Measurements from ENCODE around the gene SRP68. TPM values are rescaled to one million over a fixed set of nuclear protein-coding genes. Genes with fewer than 3 reads are reported as not detected.

SRP68 gene
- total RNA-seq, 2 experiments from 2014 or later: 140 to 141 TPM

DNA sequence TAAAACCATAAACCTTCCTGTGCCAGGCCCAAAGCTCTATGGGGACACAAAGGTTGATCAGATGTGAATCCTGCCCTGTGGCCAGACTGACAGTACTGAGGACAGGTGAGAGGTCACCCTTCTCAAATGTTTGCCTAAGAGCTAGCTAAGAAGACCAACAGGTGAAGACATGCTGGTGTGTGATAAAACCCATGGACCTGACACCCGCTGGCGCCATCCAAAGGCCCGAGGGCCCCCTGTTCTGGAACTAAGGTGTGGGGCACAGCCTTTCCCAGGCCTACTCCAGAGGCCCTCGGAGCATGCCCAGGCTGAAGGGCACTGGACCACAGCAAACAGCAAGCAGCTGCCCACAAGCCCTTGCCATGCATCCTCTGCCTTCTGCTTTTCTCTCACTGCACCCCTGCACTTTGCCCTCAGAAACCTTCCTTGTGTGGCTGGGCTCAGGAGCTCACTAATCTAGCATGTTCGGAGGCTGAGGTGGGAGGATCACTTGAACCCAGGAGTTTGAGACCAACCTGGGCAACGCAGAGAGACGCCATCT, 76.9 kb downstream of the SRP68 start:
- H3K4me1 Mint-ChIP-seq: peaks cover 15% of the 10 kb centered on the region
- H3K27ac Mint-ChIP-seq: no peak overlapping the region
- DNase-seq: no peak
- peaks cover 3% of the 10 kb centered on the region for H3K36me3 Mint-ChIP-seq
- H3K4me3 Mint-ChIP-seq: no peak overlapping the region
- no peaks in the 10 kb centered on the region for H3K9me3 Mint-ChIP-seq
- H3K27me3 Mint-ChIP-seq: no peaks in the 10 kb centered on the region

DNA sequence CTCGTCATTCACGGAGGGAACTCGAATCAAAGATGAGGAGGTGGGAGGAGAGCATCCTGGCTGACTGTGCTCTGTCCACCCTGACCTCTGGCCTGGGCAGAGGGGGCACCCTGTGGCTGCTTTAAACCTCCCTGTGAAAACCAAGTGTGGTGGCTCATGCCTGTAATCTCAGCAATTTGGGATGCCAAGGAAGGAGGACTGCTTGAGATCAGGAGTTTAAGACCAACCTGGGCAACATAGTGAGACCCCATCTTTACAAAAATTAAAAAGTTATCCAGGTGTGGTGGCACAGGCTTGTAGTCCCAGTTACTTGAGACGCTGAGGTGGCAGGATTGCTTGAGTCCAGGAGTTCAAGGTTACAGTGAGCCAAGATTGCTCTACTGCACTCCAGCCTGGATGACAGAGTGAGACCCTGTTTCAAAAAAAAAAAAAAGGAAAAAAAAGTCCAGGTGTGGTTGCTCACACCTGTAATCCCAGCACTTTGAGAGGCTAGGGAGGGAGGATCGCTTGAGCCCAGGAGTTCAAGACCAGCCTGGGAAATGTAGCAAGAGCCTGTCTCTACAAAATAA, 77.4 kb downstream of the SRP68 start:
- H3K4me3 Mint-ChIP-seq: no peak overlapping the region
- H3K4me1 Mint-ChIP-seq: peaks cover 15% of the 10 kb centered on the region
- DNase-seq: no peak
- H3K27ac Mint-ChIP-seq: no peak overlapping the region
- peaks cover 3% of the 10 kb centered on the region for H3K36me3 Mint-ChIP-seq
- H3K9me3 Mint-ChIP-seq: no peaks in the 10 kb centered on the region
- H3K27me3 Mint-ChIP-seq: no peaks in the 10 kb centered on the region

DNA sequence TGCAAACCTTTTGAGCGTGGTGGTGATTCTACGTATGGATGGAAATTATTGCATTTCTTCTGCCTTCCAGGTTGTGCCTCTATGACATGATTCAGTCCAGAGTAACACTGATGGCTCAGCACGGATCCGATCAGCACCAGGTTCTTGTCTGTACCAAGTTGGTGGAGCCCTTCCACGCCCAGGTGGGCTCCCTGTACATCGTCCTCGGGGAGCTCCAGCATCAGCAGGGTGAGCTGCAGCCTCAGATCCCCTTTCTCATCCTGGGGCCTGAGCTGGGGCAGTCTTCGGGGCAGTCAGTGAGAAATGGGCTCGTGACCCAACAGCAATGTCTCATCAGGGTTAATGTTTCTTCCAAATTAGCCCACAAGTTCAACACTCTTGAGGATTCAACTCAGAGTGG, 80.9 kb downstream of the SRP68 start:
- Mint-ChIP-seq H3K36me3 (peaks cover 3% of the 10 kb centered on the region), H3K4me1 (peaks cover under 1% of the 10 kb centered on the region), H3K27me3 (no peaks in the 10 kb centered on the region), H3K9me3 (no peaks in the 10 kb centered on the region), H3K4me3 (no peak overlapping the region), H3K27ac (no peak overlapping the region)
- DNase-seq: no peak

Other genes with a start within 250 kb of the SRP68 start
- 100 to 1,000 TPM; 145 to 156 TPM for gene UNC13D, start 228.1 kb downstream of the SRP68 start, total RNA-seq
- gene WBP2, start 217.2 kb downstream of the SRP68 start, total RNA-seq: 10 to 100 TPM; 45.0 to 49.3 TPM
- 10 to 100 TPM; 16.4 to 18.3 TPM for gene TRIM47, start 193.9 kb downstream of the SRP68 start, total RNA-seq
- 10 to 100 TPM; 37.2 to 41.7 TPM for gene TRIM65, start 175.6 kb downstream of the SRP68 start, total RNA-seq
- gene MRPL38, start 167.6 kb downstream of the SRP68 start, total RNA-seq: 100 to 1,000 TPM; 148 to 161 TPM
- 10 to 100 TPM; 14.9 to 16.6 TPM for gene FBF1, start 131.5 kb downstream of the SRP68 start, total RNA-seq
- 10 to 100 TPM; 26.3 to 26.9 TPM for gene ACOX1, start 93.4 kb downstream of the SRP68 start, total RNA-seq
- gene TEN1, start 93.3 kb downstream of the SRP68 start, total RNA-seq: 10 to 100 TPM; 12.5 to 14.2 TPM
- gene CDK3, start 71.7 kb downstream of the SRP68 start, total RNA-seq: 1 to 10 TPM; 4.9 to 5.5 TPM
- 1 to 10 TPM; 2.0 to 2.5 TPM for gene EVPL, start 45.2 kb downstream of the SRP68 start, total RNA-seq
- gene GALR2, start 2.3 kb upstream of the SRP68 start, total RNA-seq: 1 to 10 TPM; 2.5 to 2.7 TPM
- 1 to 10 TPM; 3.7 TPM for gene ZACN, start 6.7 kb upstream of the SRP68 start, total RNA-seq
- 10 to 100 TPM; 81.2 to 88.1 TPM for gene EXOC7, start 31.3 kb upstream of the SRP68 start, total RNA-seq
- gene FOXJ1, start 68.7 kb upstream of the SRP68 start, total RNA-seq: 1 to 10 TPM; 7.5 to 7.8 TPM
- 10 to 100 TPM; 30.4 to 34.7 TPM for gene RNF157, start 168.0 kb upstream of the SRP68 start, total RNA-seq
- 100 to 1,000 TPM; 262 to 268 TPM for gene UBALD2, start 192.8 kb upstream of the SRP68 start, total RNA-seq
- gene QRICH2, start 235.8 kb upstream of the SRP68 start, total RNA-seq: 1 to 10 TPM in 1 of 2 experiments, under 1 TPM in 1; 0.87 to 1.6 TPM

Data from activated naive CD8-positive, alpha-beta T cell treated with anti-CD3 and anti-CD28 coated beads for 36 hours (primary cell).